ENCODE measurements around the gene HSPH1.

Gene HSPH1

DNA sequence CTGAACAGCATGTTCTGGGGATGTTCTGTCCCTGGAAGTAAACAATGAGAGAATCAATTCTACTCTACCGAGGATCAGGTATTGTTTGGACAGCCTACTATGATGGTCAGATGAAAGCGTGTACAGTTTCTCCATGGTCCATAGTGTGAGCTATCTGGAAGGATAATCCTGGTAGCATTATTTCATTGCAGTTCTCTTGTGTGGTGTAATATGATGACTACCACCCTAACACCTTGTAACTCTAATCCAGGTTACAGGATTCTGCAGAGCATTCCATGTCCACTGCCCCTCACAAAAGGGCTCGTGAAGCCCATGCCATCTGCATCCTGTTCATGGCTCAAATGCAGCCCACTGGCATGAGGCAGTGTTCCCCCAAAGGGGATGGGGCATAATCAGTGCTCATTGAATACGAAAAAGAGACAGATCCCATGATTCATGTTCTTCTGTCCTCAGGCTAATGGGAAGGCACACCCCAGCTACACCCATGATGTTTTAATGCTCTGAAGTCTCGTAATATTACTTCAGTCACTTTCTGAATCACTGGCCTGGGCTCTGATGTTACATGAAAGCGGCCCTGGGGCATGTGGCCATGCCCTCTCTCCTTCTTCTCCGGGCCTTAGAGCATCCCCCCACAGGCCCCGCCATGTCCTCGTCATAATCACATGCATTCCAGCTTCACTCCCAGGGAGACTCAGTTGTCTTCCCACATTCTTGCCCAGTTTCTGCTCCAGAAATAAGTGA is 68.4 kb downstream of the HSPH1 start:
- DNase-seq, result no peak

DNA sequence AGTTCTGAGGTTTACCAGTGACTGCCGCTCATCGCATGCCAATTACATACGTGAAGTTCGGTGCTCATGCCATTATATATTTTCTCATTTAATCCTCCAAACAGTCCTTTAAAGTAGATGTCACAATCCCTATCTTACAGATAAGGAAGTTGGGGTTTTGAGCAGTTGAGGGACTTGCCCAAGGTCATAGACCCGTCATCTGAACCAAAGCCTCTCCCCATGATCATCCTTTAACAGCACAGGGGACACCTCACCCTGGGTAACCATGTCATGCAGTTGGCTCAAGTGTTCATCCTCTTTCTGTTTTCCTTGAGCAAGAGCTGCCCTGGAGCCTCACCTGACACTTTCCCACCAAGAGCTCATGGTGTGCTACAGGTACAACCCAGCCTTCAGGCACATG is 69.1 kb downstream of the HSPH1 start:
- no peak for DNase-seq

DNA sequence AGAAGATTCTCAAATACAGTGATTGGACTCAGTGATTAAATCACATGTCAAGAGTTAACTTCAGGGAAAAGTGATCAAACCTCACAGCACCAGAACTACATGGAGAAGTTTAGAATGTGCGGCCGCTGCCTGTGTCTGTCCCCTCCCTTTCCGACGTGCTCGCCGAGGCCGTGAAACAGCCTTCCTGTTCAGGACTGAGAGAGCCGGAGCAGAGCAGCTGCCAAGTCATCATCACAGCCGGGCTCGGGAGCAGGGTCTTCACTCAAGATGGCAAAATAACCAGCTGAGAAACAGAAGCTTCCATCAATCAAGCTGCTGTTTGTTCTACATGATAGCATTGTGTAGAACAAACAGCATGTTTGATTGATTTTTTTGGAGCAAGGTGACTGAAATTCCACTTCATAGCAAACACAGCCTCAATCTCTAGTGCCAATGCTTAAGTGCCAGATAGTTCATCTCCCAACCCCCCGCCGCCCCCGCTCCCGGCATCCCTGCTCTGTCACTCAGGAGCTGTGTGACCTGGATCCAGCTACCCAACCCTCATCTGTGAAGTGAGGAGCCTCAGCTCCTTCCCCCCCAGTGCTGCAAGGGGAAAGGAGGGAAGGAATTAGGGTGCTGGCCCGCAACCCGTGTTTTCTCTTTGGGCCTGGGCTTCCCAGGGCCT is 70.6 kb downstream of the HSPH1 start:
- DNase-seq, result no peak

DNA sequence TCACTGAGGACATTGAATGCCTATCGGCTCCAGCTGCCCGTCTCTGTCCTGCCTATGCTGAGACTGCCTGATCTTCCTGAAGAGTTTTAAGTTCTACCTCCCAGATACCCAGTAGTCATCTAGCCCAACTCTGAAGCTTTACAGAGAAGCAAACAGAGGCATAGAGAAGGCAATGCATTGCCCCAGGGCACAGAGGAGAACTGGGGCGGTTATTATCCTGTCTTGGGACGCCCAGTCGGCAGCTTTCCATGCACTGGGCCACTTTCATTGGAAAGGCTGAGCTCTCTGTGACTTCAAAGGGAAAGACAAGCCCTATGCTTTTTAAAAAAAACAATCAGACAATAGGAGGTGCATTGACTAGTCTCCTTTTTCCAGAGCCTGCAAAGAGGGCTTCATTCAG is 71.6 kb downstream of the HSPH1 start:
- no peak for DNase-seq

DNA sequence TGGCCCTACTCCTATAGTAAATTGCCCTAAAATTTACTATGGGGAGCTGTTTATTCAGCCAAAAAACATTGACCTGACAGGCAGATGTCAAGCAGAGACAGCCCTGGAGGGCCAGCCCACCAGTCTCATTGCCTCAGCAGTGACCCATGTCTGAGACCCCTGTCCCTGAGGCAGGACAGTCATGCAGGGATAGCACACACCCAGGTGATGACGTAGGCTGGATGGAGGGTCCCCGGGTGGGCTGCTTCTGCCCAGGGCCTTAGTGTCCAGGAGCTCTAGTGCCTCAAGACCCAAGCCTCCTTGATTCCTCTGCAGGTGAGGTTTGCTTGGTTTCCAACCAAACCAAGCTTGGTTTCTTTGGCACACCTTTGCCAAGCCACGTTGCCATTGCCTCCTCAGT is 72.1 kb downstream of the HSPH1 start:
- DNase-seq, result no peak

DNA sequence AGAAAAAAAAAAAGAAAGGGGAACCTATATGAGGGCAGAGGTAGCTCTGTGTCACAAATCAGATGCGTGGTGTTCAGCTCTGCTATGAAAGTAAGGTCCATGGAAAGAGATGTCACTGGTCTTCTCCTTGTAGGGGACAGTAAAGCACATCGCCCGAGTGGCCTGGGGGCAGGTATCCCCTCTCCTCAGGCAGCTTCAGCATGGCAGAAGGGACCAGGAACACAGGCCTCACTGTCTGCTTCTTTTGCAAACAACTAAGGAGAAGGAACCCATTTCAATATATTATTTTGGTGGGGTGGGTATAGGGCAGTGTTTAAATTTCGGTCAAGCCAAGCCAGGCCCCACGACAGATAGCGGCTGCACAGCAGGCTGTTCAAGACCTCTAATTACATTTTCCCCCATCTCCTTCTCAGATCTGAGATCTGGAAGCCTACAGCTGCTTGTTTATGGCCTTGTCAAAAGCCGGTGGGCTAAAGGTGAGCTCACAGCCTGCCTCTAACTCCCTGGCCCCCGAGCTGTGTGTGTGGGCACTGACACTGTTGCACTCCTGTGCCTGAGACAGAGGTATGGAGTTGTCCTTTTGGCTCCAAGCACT is 72.8 kb downstream of the HSPH1 start:
- DNase-seq, result no peak

Measured in RPMI8226 (cell line).